HepG2 (cell line): Measurements from ENCODE around the gene PPP1CA. TPM values are rescaled to one million over a fixed set of nuclear protein-coding genes. Genes with fewer than 3 reads are reported as not detected.

Experiments used
- ATAC-seq: fragments of 200-7000 bp; cut with Tn5 transposase; 3 replicates; pipeline ENCODE4 v1.9.1; 2020; ENCODE audit warnings: mild to moderate bottlenecking, moderate library complexity
- BruUV-seq: library from RNA; stranded (reverse); fragments of 400-500 nt; replicated peaks from 2 replicates; lab custom pipeline; 2021; lab: Mats Ljungman, UMichigan
- CTCF ChIA-PET: fragments of 300-600 bp; formaldehyde crosslinking; extraction: SDS; loops from one replicate; lab custom pipeline; 2021; ENCODE audit warnings: low total read pairs, inconsistent platforms, low intra/inter-chr PET ratio; lab: Yijun Ruan, JAX
- POLR2A ChIA-PET: fragments of 350-600 bp; sonication (Branson Sonifier 250); formaldehyde crosslinking; loops from one replicate; lab custom pipeline; 2020; ENCODE audit warnings: antibody characterized with exemption, inconsistent platforms; lab: Yijun Ruan, JAX
- DNase-seq: peaks from one replicate; pipeline ENCODE4 v3.0.0-alpha.2; 2015; ENCODE audit warnings: low spot score
- FAIRE-seq: peaks from 3 replicates; lab custom pipeline; 2011; peaks lifted over from hg19 to GRCh38; lab: Jason Lieb, UNC
- H2AFZ ChIP-seq: one replicate; pipeline ENCODE4 v1.6.1; 2011; ENCODE audit warnings: low read length, inconsistent platforms
- H3K27ac ChIP-seq: fragments of 300-600 bp; 3 replicates; pipeline ENCODE4 v1.8.0; 2011; ENCODE audit warnings: mixed run types, mild to moderate bottlenecking, mixed read lengths, low read length, inconsistent platforms; ENCODE audit not compliant: insufficient read depth; ENCODE audit errors: extremely low read length
- H3K27me3 ChIP-seq, 2 experiments: fragments of 200-600 bp in 1 of 2; 2 replicates in 1 of 2; 3 replicates in 1 of 2; pipeline versions ENCODE4 v1.6.0 to v1.8.0; 2011; ENCODE audit warnings: low read length in 2 of 2, mild to moderate bottlenecking in 2 of 2, moderate library complexity in 2 of 2, inconsistent platforms in 1 of 2; ENCODE audit not compliant: insufficient read depth in 2 of 2, control insufficient read depth in 1 of 2
- H3K36me3 ChIP-seq, 2 experiments: fragments of 200-600 bp in 1 of 2; replicated peaks in 1 of 2; 2 replicates in 1 of 2; 3 replicates in 1 of 2; pipeline versions ENCODE4 v1.5.1 to v1.8.0; 2011; ENCODE audit warnings: low read length in 2 of 2, inconsistent platforms in 1 of 2; ENCODE audit not compliant: insufficient read depth in 2 of 2, control insufficient read depth in 1 of 2
- H3K4me1 ChIP-seq: 2 replicates; pipeline ENCODE4 v1.5.1; 2012; ENCODE audit warnings: low read length, inconsistent platforms; ENCODE audit not compliant: insufficient read depth
- H3K4me2 ChIP-seq: 2 replicates; pipeline ENCODE4 v1.6.0; 2011; ENCODE audit warnings: low read depth, low read length, inconsistent platforms
- H3K4me3 ChIP-seq, 3 experiments: fragments of 200-600 bp in 1 of 3; sonication (generic), shearing (Covaris generic) in 1 of 3; replicated peaks in 1 of 3; 2 replicates each; pipeline ENCODE4 v1.5.1; 2011 to 2016; ENCODE audit warnings: low read length in 3 of 3, inconsistent platforms in 2 of 3, low read depth in 2 of 3, mild to moderate bottlenecking in 2 of 3, control low read depth in 1 of 3, mixed read lengths in 1 of 3; ENCODE audit not compliant: insufficient read depth in 1 of 3
- H3K79me2 ChIP-seq: one replicate; pipeline ENCODE4 v1.6.1; 2011; ENCODE audit warnings: low read length, inconsistent platforms; ENCODE audit not compliant: insufficient read depth
- H3K9ac ChIP-seq: 2 replicates; pipeline ENCODE4 v1.6.0; 2011; ENCODE audit warnings: mild to moderate bottlenecking, low read depth, low read length, inconsistent platforms; ENCODE audit not compliant: insufficient read depth
- H3K9me3 ChIP-seq: 2 replicates; pipeline ENCODE4 v1.5.1; 2012; ENCODE audit warnings: mild to moderate bottlenecking, low read length
- H4K20me1 ChIP-seq: 2 replicates; pipeline ENCODE4 v1.6.0; 2011; ENCODE audit warnings: inconsistent platforms, mild to moderate bottlenecking, low read length, moderate library complexity; ENCODE audit not compliant: insufficient read depth
- GFI1 ChIP-seq: sonication (generic); formaldehyde crosslinking; IDR thresholded peaks from 2 replicates; pipeline ENCODE4 v1.5.0; 2020; ENCODE audit warnings: missing genetic modification reagents, mild to moderate bottlenecking, borderline replicate concordance
- HOXA3 ChIP-seq: sonication (generic); formaldehyde crosslinking; IDR thresholded peaks from 2 replicates; pipeline ENCODE4 v1.5.0; 2020; ENCODE audit warnings: missing genetic modification reagents
- IRF2 ChIP-seq: IDR thresholded peaks from 2 replicates; pipeline ENCODE4 v1.6.1; 2018; ENCODE audit warnings: missing genetic modification reagents, missing compliant biosample characterization
- MIXL1 ChIP-seq: IDR thresholded peaks from 2 replicates; pipeline ENCODE4 v1.6.1; 2016
- NR2F6 ChIP-seq, 2 experiments: IDR thresholded peaks; 2 replicates each; pipeline ENCODE4 v1.6.1; 2016; ENCODE audit warnings: antibody characterized with exemption in 1 of 2, mild to moderate bottlenecking in 1 of 2
- RFX1 ChIP-seq: fragments of 450-650 bp; IDR thresholded peaks from 2 replicates; pipeline ENCODE4 v1.6.1; 2017
- RFX3 ChIP-seq: IDR thresholded peaks from 2 replicates; pipeline ENCODE4 v1.6.1; 2016; ENCODE audit warnings: missing biosample characterization, missing genetic modification reagents
- RFXAP ChIP-seq: sonication (generic); formaldehyde crosslinking; IDR thresholded peaks from 2 replicates; pipeline ENCODE4 v1.4.0; 2020; ENCODE audit warnings: missing genetic modification reagents, borderline replicate concordance
- SPEN ChIP-seq: sonication (generic); formaldehyde crosslinking; IDR thresholded peaks from 2 replicates; pipeline ENCODE4 v1.5.1; 2020; ENCODE audit warnings: low read depth, mild to moderate bottlenecking, missing genetic modification reagents
- ZBTB1 ChIP-seq: sonication (generic); formaldehyde crosslinking; IDR thresholded peaks from 2 replicates; pipeline ENCODE4 v1.4.0; 2020; ENCODE audit warnings: missing genetic modification reagents, borderline replicate concordance
- ZFP41 ChIP-seq: sonication (generic); formaldehyde crosslinking; IDR thresholded peaks from 2 replicates; pipeline ENCODE4 v1.4.0; 2020; ENCODE audit warnings: mild to moderate bottlenecking, missing genetic modification reagents, borderline replicate concordance
- ZNF563 ChIP-seq: sonication (generic); formaldehyde crosslinking; IDR thresholded peaks from 2 replicates; pipeline ENCODE4 v1.8.0; 2022; ENCODE audit warnings: mild to moderate bottlenecking, moderate library complexity, missing genetic modification reagents
- ZNF781 ChIP-seq: sonication (generic); formaldehyde crosslinking; IDR thresholded peaks from 2 replicates; pipeline ENCODE4 v1.5.1; 2020; ENCODE audit warnings: borderline replicate concordance, mild to moderate bottlenecking, missing genetic modification reagents; ENCODE audit errors: not compliant biosample characterization
- WGBS: methylation state at CpG from one replicate; pipeline ENCODE4 v1.1.6; 2017; ENCODE audit warnings: low lambda C conversion rate; 5-methylcytosine and 5-hydroxymethylcytosine counted together
- in situ Hi-C: cut with HindIII; loops from 2 replicates; pipeline ENCODE4 v1.10.0; 2017; ENCODE audit warnings: low pct_unique_long_range_greater_than_20kb; ENCODE audit not compliant: extremely low pct_ligation_motif_present
- intact Hi-C: fragments of 100-400 bp; cut with micrococcal nuclease; formaldehyde crosslinking; loops from one replicate; pipeline ENCODE4 v1.10.0; 2022; ENCODE audit not compliant: unreplicated experiment
- polyA plus RNA-seq, 8 experiments: library from polyadenylated mRNA; depleted of rRNA in 3 of 8; stranded (reverse) in 7 of 8; unstranded in 1 of 8; fragments of >200 nt; fragmentation: Illumina TruSeq in 4 of 8; extraction: Trizol in 4 of 8; gene quantifications; 2 replicates each; pipeline versions ENCODE4 v1.2.1 to v1.2.3, GENCODE V29; 2011 to 2016; ENCODE audit warnings: low read depth in 4 of 8, missing spikeins in 1 of 8, mixed read lengths in 1 of 8; ENCODE audit not compliant: insufficient read depth in 1 of 8
- total RNA-seq, 5 experiments: library from RNA; depleted of rRNA; stranded (reverse); fragments of >200 nt; fragmentation: Illumina TruSeq; extraction: Trizol; gene quantifications; 2 replicates each; pipeline ENCODE4 v1.2.3, GENCODE V29; 2016; ENCODE audit warnings: low read depth in 1 of 5
- TF ChIP-seq, protein P1 (sequence below): sonication (generic); formaldehyde crosslinking; IDR thresholded peaks from 2 replicates; pipeline ENCODE4 v1.4.0; 2020; ENCODE audit warnings: missing genetic modification reagents
- TF ChIP-seq, protein P2 (sequence below): sonication (generic); formaldehyde crosslinking; IDR thresholded peaks from 2 replicates; pipeline ENCODE4 v1.4.0; 2020; ENCODE audit warnings: mild to moderate bottlenecking, missing genetic modification reagents
- TF ChIP-seq, protein P3 (sequence below): IDR thresholded peaks from 2 replicates; pipeline ENCODE4 v1.6.1; 2018; ENCODE audit warnings: missing genetic modification reagents

PPP1CA gene
- total and polyA plus RNA-seq, 2 of the 13 experiments (the other 11 are each of a cell fraction or from before 2014, with no cell fraction given): 149 to 170 TPM

DNA sequence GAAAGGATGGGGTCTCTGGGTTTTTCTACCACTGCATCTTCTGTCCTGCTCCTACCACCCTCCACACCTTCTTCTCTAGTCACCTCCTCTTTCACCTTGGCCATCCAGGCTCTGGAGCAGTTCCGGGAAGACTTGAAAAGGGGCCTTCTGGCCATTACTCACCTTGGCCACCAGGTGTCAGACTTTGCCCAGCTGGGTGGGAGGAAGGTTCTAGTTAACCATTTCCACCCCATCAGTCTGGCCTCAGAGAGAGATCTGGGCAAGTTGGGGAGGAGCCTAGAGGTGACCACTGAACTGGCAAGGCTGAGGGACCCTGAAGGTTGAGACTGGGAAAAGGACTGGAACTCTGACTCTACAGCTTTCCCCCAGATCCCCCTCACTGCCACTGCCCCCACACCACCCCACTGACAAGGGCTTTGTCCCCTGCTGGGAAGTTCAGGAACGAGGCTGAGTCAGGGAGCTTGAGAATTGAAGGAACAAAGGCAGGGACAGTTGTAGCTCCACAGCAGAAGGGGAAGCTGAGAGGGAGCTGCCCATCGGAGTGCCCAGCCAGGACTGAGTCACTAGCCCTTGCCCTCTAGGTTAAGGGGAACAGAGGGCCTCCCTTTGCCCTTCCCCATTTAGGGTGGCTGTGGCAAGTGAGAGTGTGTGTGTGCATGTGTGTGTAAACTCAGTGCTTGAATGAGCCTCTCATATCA is 44.6 kb downstream of the PPP1CA start:
- WGBS: 7% methylated on average over 2 of the region's 3 CpGs
- no peaks in the 10 kb centered on the region for H3K9me3 ChIP-seq
- H3K4me1 ChIP-seq: peaks cover 46% of the 10 kb centered on the region
- H3K4me3 ChIP-seq: peak overlapping the region in 1 of 3 experiments; percentile 90; a peak in 1 of 6 replicates
- ChIA-PET POLR2A (interaction anchor here (1.8 to 9.7 kb wide), 2 partner anchors 21 to 35 kb away, joined by 5 to 365 read pairs; partner anchors contain the start of genes CLCF1 and RAD9A), CTCF (interaction anchor here (0.6 to 4.1 kb wide), 3 partner anchors 11 to 26 kb away, joined by 3 to 45 read pairs (median 9); partner anchors contain the start of gene CLCF1)
- H3K9ac ChIP-seq: peak overlapping the region; percentile 63; the same call in 1 of the 2 replicates
- no TSS peak for BruUV-seq
- FAIRE-seq (peak; percentile 92), ATAC-seq (no peak), DNase-seq (peak; percentile 76)
- no peaks in the 10 kb centered on the region for H3K36me3 ChIP-seq
- H3K27ac ChIP-seq: no peak overlapping the region
- in situ Hi-C loops: no loop called here
- H3K79me2 ChIP-seq: no peaks in the 10 kb centered on the region
- peak overlapping the region; percentile 96 for H3K4me2 ChIP-seq
- no peaks in the 10 kb centered on the region for H4K20me1 ChIP-seq
- no peaks in the 10 kb centered on the region for H3K27me3 ChIP-seq
- intact Hi-C loops: loop anchor here (1.0 kb wide), 2 partner anchors 16 to 25 kb away; partner anchors contain the start of gene CLCF1
- H2AFZ ChIP-seq: no peak overlapping the region
- TF ChIP-seq, protein P1, sequence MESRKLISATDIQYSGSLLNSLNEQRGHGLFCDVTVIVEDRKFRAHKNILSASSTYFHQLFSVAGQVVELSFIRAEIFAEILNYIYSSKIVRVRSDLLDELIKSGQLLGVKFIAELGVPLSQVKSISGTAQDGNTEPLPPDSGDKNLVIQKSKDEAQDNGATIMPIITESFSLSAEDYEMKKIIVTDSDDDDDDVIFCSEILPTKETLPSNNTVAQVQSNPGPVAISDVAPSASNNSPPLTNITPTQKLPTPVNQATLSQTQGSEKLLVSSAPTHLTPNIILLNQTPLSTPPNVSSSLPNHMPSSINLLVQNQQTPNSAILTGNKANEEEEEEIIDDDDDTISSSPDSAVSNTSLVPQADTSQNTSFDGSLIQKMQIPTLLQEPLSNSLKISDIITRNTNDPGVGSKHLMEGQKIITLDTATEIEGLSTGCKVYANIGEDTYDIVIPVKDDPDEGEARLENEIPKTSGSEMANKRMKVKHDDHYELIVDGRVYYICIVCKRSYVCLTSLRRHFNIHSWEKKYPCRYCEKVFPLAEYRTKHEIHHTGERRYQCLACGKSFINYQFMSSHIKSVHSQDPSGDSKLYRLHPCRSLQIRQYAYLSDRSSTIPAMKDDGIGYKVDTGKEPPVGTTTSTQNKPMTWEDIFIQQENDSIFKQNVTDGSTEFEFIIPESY: peak; percentile 61
- TF ChIP-seq SPEN (CRISPR knock-in tag) (0 out of 2 replicates have a peak, but pooled peaks have one; percentile 58), MIXL1 (0 out of 2 replicates have a peak, but pooled peaks have one; percentile 30), ZNF563 (CRISPR knock-in tag) (no peak), NR2F6 (IDR thresholded peaks at IDR 0.05) (0 out of 2 replicates have a peak, but pooled peaks have one; percentile 13), NR2F6 (CRISPR knock-in tag; IDR thresholded peaks at IDR 0.05) (0 out of 2 replicates have a peak, but pooled peaks have one; percentile 12), IRF2 (CRISPR knock-in tag) (peak; percentile 58), HOXA3 (0 out of 2 replicates have a peak, but pooled peaks have one; percentile 31), GFI1 (CRISPR knock-in tag) (no peak), ZBTB1 (CRISPR knock-in tag) (no peak), RFX3 (CRISPR knock-in tag) (0 out of 2 replicates have a peak, but pooled peaks have one; percentile 17), RFXAP (CRISPR knock-in tag) (no peak), ZFP41 (CRISPR knock-in tag) (no peak), ZNF781 (CRISPR knock-in tag) (peak; percentile 63), RFX1 (no peak)
- TF ChIP-seq, protein P2, sequence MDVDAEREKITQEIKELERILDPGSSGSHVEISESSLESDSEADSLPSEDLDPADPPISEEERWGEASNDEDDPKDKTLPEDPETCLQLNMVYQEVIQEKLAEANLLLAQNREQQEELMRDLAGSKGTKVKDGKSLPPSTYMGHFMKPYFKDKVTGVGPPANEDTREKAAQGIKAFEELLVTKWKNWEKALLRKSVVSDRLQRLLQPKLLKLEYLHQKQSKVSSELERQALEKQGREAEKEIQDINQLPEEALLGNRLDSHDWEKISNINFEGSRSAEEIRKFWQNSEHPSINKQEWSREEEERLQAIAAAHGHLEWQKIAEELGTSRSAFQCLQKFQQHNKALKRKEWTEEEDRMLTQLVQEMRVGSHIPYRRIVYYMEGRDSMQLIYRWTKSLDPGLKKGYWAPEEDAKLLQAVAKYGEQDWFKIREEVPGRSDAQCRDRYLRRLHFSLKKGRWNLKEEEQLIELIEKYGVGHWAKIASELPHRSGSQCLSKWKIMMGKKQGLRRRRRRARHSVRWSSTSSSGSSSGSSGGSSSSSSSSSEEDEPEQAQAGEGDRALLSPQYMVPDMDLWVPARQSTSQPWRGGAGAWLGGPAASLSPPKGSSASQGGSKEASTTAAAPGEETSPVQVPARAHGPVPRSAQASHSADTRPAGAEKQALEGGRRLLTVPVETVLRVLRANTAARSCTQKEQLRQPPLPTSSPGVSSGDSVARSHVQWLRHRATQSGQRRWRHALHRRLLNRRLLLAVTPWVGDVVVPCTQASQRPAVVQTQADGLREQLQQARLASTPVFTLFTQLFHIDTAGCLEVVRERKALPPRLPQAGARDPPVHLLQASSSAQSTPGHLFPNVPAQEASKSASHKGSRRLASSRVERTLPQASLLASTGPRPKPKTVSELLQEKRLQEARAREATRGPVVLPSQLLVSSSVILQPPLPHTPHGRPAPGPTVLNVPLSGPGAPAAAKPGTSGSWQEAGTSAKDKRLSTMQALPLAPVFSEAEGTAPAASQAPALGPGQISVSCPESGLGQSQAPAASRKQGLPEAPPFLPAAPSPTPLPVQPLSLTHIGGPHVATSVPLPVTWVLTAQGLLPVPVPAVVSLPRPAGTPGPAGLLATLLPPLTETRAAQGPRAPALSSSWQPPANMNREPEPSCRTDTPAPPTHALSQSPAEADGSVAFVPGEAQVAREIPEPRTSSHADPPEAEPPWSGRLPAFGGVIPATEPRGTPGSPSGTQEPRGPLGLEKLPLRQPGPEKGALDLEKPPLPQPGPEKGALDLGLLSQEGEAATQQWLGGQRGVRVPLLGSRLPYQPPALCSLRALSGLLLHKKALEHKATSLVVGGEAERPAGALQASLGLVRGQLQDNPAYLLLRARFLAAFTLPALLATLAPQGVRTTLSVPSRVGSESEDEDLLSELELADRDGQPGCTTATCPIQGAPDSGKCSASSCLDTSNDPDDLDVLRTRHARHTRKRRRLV: no peak
- TF ChIP-seq, protein P3, sequence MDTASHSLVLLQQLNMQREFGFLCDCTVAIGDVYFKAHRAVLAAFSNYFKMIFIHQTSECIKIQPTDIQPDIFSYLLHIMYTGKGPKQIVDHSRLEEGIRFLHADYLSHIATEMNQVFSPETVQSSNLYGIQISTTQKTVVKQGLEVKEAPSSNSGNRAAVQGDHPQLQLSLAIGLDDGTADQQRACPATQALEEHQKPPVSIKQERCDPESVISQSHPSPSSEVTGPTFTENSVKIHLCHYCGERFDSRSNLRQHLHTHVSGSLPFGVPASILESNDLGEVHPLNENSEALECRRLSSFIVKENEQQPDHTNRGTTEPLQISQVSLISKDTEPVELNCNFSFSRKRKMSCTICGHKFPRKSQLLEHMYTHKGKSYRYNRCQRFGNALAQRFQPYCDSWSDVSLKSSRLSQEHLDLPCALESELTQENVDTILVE: 0 out of 2 replicates have a peak, but pooled peaks have one; percentile 26
